Measurements from ENCODE around the gene MYEF2.

GRCh38 chr15:48086576-48086975, 91.5 kb downstream of the MYEF2 start:
- no peak for TF ChIP-seq FOS (IDR thresholded peaks at IDR 0.05; ENCODE audit: borderline replicate concordance, extremely low read depth, insufficient read length)
- TF ChIP-seq, protein P1, sequence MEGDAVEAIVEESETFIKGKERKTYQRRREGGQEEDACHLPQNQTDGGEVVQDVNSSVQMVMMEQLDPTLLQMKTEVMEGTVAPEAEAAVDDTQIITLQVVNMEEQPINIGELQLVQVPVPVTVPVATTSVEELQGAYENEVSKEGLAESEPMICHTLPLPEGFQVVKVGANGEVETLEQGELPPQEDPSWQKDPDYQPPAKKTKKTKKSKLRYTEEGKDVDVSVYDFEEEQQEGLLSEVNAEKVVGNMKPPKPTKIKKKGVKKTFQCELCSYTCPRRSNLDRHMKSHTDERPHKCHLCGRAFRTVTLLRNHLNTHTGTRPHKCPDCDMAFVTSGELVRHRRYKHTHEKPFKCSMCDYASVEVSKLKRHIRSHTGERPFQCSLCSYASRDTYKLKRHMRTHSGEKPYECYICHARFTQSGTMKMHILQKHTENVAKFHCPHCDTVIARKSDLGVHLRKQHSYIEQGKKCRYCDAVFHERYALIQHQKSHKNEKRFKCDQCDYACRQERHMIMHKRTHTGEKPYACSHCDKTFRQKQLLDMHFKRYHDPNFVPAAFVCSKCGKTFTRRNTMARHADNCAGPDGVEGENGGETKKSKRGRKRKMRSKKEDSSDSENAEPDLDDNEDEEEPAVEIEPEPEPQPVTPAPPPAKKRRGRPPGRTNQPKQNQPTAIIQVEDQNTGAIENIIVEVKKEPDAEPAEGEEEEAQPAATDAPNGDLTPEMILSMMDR (IDR thresholded peaks at IDR 0.05 in 2 of 3, conservative IDR thresholded peaks at IDR 0.05 in 1 of 3; ENCODE audit: control insufficient read depth in 2 of 3, extremely low read depth in 1 of 3, insufficient read depth in 1 of 3, low read depth in 3 of 3, low read length in 3 of 3), result no peak
- TF ChIP-seq, protein P2, sequence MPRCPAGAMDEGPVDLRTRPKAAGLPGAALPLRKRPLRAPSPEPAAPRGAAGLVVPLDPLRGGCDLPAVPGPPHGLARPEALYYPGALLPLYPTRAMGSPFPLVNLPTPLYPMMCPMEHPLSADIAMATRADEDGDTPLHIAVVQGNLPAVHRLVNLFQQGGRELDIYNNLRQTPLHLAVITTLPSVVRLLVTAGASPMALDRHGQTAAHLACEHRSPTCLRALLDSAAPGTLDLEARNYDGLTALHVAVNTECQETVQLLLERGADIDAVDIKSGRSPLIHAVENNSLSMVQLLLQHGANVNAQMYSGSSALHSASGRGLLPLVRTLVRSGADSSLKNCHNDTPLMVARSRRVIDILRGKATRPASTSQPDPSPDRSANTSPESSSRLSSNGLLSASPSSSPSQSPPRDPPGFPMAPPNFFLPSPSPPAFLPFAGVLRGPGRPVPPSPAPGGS (IDR thresholded peaks at IDR 0.05; ENCODE audit: borderline replicate concordance, insufficient read depth, low read depth, low read length, poor library complexity, severe bottlenecking), result no peak
- TF ChIP-seq CBX3 (IDR thresholded peaks at IDR 0.05; ENCODE audit: borderline replicate concordance, low read depth), result no peak
- TF ChIP-seq CHD2 (IDR thresholded peaks at IDR 0.05; ENCODE audit: borderline replicate concordance, low read depth, low read length), result no peak
- TF ChIP-seq CBX5 (IDR thresholded peaks at IDR 0.05; ENCODE audit: low read depth), result no peak
- no peak for TF ChIP-seq CEBPB (IDR thresholded peaks at IDR 0.05; ENCODE audit: borderline replicate concordance in 1 of 2, low read depth in 2 of 2, low read length in 2 of 2)
- no peak for TF ChIP-seq HDAC2 (IDR thresholded peaks at IDR 0.05)
